Astrocyte of the cerebellum (primary cell): ENCODE data around the gene ARIH2.

Experiments used
- DNase-seq: peaks from one replicate; pipeline ENCODE4 v3.0.0-alpha.2; 2011; ENCODE audit warnings: low read depth
- H3K4me3 ChIP-seq: 2 replicates; pipeline ENCODE4 v1.5.1; 2011; ENCODE audit warnings: mild to moderate bottlenecking, low read depth, low read length, moderate library complexity
- in situ Hi-C: cut with HindIII; loops from 2 replicates; pipeline ENCODE4 v1.10.0; 2017; ENCODE audit warnings: low sequenced_read_pairs
- TF ChIP-seq, protein P1 (sequence below): IDR thresholded peaks from 2 replicates; pipeline ENCODE4 v1.5.1; 2012; ENCODE audit warnings: low read length, low read depth, moderate library complexity, mild to moderate bottlenecking; ENCODE audit errors: missing control alignments

Gene ARIH2

DNA sequence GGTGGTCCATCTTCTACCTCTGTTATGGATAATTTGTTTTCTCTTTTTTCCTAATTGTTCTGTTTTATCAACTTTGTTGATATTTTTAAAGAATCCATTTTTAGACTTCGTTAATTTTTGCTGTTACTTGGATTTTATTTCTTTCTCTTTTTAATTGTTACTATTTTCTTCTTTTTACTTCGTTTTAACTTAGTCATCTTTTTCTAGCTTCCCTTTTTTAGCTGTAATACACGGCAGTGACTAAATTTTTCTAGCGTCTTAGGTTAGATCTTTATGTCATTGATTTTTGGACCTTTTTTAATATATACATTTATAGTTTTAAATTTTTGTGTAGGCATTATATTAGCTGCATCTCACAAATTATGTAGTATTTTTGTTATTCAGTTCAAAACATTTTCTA, 33.1 kb downstream of the ARIH2 start:
- no peak for DNase-seq
- no peak overlapping the region for H3K4me3 ChIP-seq
- TF ChIP-seq, protein P1, sequence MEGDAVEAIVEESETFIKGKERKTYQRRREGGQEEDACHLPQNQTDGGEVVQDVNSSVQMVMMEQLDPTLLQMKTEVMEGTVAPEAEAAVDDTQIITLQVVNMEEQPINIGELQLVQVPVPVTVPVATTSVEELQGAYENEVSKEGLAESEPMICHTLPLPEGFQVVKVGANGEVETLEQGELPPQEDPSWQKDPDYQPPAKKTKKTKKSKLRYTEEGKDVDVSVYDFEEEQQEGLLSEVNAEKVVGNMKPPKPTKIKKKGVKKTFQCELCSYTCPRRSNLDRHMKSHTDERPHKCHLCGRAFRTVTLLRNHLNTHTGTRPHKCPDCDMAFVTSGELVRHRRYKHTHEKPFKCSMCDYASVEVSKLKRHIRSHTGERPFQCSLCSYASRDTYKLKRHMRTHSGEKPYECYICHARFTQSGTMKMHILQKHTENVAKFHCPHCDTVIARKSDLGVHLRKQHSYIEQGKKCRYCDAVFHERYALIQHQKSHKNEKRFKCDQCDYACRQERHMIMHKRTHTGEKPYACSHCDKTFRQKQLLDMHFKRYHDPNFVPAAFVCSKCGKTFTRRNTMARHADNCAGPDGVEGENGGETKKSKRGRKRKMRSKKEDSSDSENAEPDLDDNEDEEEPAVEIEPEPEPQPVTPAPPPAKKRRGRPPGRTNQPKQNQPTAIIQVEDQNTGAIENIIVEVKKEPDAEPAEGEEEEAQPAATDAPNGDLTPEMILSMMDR, result no peak
- in situ Hi-C loops, result loop anchor here (5.0 kb wide), 1 partner anchor 51 kb away; no protein-coding TSS in a partner anchor

GRCh38 chr3:48952510-48953118, 34.0 kb downstream of the ARIH2 start:
- DNase-seq, result no peak
- in situ Hi-C loops, result loop anchor here (5.0 kb wide), 1 partner anchor 50 kb away; no protein-coding TSS in a partner anchor
- TF ChIP-seq, protein P1, result peak; percentile 56
- no peak overlapping the region for H3K4me3 ChIP-seq

DNA sequence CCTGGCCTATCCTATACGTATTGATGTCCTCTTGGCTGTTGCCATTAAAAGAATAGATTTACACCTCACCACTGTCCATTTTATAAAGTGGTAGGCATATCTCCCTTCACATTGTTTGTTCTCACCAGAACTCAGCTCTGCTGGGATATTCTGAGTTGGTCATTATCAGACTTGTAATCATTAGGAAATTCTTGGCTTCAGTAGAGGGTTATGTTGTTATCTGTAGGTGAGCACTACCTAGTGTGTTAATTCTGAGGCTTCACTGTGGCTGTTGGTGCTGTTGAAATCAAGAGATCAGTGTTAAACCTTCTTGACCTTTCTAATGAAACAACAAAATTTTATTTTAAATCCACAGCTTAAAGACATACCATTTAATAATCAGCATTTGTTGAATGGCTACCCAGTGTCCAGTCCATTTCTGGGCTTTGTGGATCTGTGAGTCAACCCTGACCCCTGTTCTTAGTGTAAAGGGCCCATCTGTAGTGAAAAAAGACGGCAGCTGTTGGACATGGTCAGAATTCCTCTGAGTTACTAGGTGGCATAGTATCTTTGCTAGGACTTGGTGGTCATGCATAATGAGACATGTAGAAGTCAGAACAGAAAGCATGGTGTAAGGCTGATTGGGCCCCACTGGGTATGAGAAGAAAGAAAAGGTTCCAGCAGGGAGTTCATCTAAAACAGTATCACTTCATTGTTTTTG, 38.5 kb downstream of the ARIH2 start:
- H3K4me3 ChIP-seq, result no peak overlapping the region
- in situ Hi-C loops, result no loop called here
- DNase-seq, result no peak
- TF ChIP-seq, protein P1, result no peak

GRCh38 chr3:48960841-48961413, 42.3 kb downstream of the ARIH2 start:
- H3K4me3 ChIP-seq, result no peak overlapping the region
- in situ Hi-C loops, result no loop called here
- TF ChIP-seq, protein P1, result no peak
- no peak for DNase-seq

DNA sequence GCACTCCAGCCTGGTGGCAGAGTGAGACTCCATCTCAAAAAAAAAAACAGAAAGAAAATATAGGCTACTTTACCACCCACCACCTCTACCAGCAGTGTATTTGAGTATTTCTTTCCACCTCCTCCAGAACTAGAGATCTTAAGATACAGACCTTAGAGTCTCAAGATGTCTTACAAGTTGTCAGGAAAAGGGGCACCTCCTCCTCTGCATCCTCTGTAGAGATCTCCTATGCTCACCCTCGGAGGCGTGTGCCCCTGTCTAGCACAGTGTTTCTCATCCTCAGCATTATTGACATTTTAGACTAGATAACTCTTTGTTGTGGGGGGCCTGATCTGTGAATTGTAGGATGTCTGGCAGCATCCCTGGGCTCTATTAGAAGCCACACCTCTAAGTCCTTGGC, 43.7 kb downstream of the ARIH2 start:
- no peak for DNase-seq
- in situ Hi-C loops, result no loop called here
- no peak overlapping the region for H3K4me3 ChIP-seq
- TF ChIP-seq, protein P1, result no peak

DNA sequence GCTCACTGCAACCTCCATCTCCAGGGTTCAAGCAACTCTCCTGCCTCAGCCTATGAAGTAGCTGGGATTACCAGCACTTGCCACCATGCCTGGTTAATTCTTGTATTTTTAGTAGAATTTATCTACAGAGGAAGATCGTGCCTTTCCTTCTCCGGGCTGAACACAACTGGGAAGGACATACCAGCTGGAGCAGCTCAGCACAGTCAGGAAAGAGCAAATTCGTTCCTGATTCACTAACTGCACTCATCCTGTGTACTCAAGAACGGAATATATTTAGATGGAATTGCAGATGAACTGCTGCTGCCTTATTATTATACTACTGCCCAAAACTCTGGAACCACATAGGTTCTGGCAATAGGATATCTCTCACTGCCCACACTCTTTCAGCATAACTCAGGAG, 44.3 kb downstream of the ARIH2 start:
- in situ Hi-C loops, result no loop called here
- TF ChIP-seq, protein P1, result no peak
- H3K4me3 ChIP-seq, result no peak overlapping the region
- no peak for DNase-seq
